TTC549 (cell line): ENCODE data around the gene EVI2B.
"Not testable (repeated sequence)": the region's sequence is repeated elsewhere in the genome, so short reads cannot be mapped to it uniquely, and the experiment has no call there.

Experiments used
- FAIRE-seq: peaks from 2 replicates; lab custom pipeline; 2012; peaks lifted over from hg19 to GRCh38; lab: Jason Lieb, UNC

EVI2B gene

DNA sequence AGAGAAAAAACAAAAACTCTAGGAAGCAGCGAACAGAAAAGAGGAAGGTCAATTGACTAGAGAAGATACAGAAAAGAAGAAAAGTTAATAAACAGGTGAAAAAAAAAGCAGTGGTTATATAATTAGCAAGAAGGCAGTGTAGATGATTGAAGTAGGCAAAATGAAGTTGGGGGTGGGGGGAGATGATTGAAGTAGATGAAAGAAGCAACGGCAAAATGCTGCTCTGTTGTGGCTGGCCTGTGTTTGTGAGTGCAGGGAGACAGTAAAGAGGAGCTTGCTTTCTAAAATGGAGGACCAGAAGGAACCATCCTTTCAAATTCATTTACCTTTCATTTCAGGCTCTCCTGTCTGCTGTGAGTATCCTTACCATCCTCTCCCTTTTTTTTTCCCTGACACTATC, 3.6 kb downstream of the EVI2B start:
- FAIRE-seq = no peak

DNA sequence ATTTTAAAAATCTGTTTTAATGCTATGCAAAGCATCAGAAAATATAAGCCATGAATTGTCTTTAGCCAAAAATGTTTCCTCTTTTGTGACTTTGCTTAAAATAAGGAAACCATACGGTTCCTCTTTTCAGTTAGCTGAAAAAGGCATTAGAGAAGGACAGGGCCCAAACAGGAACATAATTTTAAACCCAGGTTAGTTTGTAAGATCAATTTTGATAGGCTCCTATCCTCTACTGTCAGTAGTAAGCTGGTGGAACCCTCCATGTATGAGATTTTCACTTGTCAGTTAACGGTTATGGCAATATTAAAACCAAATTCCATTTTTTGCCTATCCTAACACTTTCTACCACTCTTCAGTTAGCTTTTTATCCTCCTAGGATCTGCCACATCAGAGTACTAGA, 4.3 kb downstream of the EVI2B start:
- no peak for FAIRE-seq

DNA sequence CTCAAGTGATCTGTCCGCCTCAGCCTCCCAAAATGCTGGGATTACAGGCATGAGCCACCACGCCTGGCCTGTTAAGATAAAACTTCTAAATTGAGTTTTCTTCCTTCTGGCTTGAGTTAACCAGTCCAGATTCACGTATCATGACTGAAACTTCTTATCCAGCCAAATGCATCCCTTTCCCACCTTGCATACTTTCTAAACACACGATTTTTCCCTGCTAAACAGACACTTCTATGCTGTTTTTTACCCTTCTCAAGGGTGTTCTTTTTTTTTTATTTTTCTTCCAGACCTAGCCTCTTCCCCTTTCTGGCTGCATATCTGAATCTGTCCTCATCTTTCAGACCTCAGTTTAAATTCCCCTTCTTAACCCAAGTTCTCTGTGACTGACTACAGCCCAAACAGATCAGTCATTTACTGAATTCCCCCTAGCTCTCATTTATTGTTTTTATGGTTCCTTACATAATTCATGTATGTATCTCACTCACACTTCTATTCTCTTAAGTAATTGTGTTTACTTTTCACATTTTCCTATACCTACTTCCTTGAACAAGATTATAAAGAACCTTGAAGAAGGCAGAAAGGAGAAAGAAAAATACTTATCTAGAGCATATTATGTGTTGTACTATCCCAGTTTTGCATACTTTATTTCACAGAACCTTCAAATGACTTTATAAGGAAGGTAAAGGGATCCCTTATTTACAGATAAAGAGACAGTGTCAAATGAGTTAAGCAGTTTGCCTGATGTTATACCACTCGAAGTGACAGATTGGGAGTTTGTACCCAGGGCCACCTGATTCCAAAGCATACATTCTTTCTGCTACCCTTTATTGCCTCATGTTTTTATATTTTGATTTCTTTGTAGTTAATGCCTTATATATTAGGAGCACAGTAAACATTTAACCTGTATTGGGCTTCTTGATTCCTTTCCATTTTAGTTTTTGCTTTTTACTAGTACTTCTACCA, 5.2 kb downstream of the EVI2B start:
- FAIRE-seq = no peak

DNA sequence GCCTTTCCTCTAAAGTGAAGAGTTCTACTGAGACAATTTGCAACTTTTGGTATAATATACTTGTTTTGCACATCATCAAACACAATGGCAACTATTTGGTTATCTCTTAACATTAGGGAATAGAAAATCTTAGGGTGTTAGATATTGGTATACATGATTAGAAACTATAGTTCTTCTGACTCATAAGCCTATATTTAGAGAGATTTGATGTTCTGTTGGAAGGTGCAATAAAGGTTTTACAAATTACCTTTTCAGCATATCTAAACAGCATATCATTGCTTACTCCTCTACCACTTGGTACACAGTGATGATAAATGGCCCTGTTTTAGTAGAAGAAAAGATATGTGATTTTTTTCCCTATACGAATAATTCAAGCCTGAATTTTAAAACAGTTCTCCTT, 6.2 kb downstream of the EVI2B start:
- FAIRE-seq = no peak

DNA sequence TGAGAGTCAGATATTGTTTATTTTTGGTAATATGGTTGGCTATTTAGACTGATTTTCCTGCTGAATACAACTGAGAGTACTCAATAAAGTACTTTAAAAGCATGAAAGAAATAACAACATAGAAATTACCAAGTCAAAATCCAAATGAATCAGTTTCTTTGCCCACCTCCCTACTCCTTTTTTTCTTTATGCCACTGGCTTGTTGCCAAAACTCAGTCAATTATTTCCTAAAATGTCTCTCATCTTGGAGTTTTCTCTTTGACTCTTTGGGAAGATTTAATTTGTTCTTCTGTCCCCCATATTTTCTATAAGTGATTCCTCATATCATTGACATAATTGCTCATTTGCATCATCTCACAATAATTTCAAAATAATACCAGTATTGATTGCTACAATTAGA, 14.2 kb downstream of the EVI2B start:
- no peak for FAIRE-seq

DNA sequence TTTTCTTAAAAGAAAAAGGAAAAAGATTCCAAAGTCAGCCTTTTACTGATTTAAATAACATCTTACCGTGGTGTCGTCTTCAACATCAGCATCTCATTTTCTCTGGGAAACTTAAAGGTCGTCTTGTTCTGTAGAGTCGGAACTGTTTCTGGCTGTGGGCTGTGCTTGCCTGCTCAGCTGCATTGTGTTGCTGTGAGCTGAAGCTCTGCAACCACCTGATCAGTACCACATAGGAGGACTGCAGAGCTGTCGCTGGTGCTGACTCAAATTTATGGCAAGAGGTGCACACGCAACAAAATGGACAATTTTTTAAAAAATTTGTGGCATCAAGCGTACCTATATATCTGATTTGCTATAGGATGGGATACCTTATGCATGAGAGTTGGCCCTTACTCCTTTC, 16.8 kb downstream of the EVI2B start, which contains the start of gene OMG:
Gene OMG, minus strand, starts transcription at position 150 of the 400 bp plus-strand sequence. CDS start 908 bp downstream, outside the sequence.
- no peak for FAIRE-seq

DNA sequence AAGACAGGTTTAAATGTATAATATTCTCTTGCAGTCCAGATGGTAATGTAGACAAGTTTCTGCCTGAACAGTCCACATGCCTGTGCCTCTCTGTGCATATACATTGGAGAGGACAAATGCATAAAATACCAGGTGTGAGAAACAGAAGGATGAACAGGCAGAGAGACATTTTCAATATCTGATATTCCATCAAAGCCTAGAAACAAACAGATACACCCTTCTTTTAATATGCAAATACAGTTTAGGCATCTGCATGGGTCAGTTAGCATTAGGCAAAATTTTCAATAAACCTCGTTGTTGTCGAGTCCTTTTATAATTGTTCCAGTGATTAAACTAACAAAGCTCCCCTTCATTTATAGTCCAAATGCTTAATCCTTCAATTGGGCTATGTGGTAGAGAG, 17.7 kb downstream of the EVI2B start:
- FAIRE-seq = no peak

DNA sequence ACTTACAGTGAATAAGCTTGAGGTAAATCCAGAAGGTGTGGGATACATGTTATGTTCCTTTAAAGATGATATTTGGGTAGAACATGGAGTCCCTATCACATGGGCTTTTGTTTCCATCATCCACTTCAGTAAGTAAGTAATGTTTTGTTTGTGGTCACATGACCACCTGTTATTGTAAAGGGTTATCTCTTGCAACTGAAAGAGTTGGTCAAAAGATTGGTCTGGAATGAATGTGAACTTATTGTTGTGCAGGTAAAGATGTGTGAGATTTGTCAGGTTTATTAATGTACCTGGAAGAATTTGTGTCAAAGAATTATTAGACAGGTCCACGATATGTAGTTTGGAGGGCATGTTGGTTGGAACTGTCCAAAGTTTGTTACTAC, 18.4 kb downstream of the EVI2B start:
- no peak for FAIRE-seq

DNA sequence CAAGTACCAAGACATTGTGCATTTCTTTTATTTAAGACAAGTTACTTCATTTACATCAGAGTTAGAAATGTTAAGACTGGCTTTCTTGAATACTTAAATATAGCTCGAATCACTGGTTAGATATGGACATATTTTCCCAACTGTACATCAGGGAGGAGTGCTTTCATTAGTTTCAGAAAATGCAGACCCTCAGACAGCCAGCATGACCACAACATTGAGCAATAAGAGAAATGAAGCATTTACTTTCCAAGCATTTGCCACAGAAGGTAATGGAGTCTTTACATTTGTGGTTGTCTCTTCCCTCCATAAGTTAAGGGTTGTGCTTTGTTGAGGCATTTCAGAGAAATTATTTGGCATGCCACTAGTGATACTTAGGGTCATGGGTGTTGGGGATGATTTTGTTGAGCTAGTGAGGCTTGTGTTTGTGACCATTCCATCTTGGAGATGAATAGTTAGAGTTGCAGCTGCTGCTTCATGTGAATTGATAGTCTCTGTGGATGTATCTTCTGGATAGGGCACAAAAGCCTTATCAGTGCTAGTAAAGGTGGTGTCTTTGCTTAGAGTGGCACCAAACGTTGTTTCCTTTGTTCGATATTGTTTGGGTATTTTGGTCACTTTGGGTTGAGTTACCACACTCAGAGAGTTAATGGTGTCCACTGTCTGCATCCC, 18.9 kb downstream of the EVI2B start:
- FAIRE-seq = no peak

DNA sequence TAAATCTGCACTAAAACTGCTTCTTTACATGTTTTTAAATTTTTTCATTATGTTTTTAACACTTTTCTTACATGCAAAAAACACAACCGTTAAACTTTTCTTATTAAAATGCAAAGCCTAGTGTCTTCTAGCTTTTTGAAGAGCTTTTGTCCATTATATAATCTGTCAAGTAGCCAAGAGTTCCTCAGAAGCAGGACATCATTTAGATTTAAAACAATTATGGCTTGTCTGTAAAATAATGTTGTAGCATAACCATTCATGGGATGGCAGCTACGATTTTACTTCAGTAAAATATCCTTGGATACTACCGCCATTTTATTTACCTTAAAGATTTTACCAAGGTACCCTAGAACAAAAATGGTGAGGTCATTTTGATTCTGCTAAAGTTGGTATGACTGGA, 19.6 kb downstream of the EVI2B start:
- no peak for FAIRE-seq

DNA sequence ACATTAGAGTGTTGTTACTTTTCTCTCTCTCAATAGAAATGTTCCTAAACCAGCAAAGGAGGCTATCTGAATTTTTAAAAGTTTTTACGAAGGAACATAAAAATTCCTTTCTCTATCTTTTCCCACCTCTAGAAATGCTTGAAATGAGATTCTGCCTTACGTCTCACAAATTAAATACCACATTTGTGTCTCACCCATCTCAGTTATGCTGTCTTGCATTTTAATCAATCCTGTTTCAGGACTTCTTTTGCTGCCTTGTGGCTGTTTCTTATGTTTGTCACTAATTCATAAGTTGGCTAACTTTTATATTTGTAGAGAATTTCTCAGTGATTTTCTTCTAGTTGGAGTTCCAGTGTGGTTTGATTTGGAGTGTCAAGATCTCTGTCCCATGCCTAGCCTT, 20.3 kb downstream of the EVI2B start:
- no peak for FAIRE-seq

DNA sequence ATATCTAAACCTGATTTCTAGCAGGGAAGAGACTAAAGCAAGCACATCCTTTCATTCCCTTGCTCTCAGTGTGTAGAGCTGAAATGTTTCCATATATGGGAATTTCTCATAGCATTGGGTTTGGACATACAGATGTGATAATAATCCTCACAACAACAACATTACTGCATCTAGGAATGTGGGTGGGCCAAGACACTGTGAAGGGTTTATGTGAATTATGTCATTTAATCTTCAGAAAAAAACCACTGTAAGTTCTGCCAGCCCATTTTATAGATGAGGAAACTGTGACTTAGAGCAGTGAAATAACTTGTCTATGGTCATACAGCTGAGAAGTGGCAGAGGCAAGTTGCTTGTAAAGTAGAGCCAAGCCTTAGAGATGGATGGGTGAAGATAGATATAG, 22.0 kb downstream of the EVI2B start:
- no peak for FAIRE-seq

DNA sequence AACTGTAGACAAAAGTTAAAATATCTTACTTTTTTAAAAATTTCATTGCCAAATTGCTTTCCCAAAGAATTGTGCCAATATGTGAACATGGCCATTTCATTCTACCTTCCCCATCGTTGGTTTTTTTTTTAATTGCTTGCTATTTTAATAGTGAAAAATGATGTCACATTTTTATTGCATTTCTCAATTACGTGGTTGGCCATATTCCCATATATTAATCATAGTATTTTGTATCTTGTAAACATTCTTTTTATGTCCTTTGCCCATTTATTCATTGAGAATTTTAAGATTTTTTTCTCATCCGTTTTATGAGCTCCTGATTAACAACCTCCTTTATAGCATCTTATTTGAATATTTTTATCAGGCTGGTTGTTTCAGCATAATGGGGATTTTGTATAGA, 24.1 kb downstream of the EVI2B start:
- no peak for FAIRE-seq

DNA sequence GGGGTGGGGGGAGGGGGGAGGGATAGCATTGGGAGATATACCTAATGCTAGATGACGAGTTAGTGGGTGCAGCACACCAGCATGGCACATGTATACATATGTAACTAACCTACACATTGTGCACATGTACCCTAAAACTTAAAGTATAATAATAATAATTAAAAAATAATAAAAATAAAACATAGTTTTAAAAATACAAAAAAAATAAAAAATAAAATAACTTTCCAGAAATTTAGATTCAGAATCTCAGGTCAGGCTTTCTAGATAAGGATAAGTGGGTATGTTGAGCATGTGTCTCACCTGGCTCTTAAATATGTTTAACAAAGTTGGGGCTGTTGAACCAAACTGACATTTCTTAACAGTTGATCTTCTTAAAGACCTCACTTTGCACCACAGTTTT, 25.9 kb downstream of the EVI2B start:
- FAIRE-seq = not testable (repeated sequence)

DNA sequence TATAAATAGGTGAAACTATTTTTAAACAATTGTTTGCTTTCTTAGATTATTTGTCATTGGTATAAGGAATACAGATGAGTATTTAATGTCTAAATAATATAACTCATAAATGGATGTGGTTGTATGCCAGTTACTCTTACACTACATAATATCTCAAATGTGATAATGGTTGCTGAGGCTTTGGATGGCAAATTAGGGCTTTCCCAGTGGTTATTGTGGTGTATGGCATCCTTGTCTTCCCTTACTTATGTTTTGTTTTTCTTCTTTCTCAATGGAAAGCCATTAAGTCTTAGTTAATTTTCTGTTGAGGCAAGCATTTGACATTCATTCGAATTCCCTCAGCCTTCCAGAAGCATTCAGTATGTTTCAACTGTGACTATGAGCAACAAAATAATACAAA, 27.3 kb downstream of the EVI2B start:
- FAIRE-seq = no peak

DNA sequence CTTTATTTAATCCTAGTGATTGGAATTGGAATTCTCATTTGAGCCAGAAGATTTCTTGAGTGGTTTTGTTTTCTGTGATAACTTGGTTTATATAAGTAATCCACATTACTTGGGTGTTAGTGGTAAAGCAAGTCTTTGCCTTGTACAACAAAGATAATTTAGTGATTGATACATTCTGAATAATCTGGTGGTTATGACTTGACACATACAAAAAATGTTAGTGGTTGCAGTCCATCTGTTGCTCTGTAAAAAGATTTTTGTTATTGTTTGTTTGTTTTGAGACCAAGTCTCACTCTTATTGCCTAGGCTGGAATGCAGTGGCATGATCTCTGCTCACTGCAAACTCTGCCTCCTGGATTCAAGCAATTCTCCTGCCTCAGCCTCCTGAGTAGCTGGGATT, 30.0 kb downstream of the EVI2B start:
- no peak for FAIRE-seq

DNA sequence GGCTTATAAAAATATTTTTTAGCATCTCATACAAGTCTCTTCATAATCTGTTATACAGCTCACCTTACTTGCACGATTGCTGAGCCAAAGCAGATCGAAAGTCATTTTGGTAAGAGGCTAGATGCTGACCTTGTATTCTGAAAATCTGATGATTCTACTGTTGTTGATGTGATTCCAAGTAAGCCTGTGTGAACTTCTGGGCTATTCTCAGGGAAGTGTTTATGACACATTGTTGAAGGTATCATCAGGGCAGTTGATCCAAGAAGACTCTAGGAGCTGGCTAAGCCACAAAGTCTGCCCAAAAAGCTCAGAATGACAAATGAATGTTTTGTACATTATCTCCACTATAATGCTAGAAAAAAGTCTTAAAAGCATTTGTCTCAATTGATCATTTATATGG, 32.8 kb downstream of the EVI2B start:
- FAIRE-seq = no peak

DNA sequence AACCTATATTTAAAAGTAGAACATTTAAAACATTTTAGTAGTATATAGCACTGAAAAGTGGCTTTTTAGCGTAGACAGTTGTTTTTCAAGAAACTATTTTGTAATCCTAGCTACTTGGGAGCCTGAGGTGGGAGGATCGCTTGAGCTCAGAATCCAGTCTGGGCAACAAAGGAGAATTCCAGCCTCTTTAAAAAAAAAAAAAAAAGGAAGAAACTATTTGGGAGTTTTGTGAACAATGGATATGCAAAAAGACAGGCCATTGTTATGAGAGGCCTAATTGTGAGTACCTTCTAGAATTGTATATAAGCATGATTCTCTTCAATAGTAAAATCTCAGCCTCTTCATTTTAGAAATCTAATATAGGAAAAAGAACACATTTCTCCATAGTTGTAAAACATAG, 34.5 kb downstream of the EVI2B start:
- no peak for FAIRE-seq

DNA sequence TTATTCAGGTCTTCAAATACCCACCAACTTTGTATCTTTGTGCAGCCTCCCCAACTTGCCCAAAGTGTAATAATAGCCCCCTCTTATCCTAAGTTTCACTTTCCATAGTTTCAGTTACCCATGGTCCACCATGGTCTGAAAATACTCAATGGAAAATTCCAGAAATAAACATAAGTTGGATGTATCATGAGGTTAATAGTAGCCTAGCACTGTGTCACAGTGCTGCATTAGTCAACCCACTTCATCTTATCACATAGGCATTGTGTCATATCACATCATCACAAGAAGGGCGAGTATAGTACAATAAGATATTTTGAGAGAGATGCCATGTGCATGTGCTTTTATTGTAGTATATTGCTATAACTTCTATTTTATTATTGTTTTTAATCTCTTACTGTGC, 38.7 kb downstream of the EVI2B start:
- no peak for FAIRE-seq

DNA sequence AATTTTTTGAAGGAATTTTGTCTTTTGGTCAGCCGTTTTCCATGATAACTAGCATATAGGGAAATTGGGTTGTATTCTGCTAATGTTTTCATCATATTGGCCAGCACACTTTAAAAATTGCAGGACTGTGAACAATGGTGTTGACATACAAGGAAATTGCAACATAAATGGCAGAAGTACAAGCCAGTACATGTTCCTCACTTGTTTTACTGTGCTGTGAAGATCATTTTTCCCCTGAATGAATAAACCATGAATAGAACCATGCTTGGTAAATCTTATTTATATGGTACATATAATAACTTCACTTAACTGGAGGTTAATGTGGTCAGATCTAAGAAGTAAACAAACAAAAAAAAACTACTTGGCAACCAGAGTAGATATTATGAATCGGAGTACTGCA, 39.6 kb downstream of the EVI2B start:
- FAIRE-seq = no peak

DNA sequence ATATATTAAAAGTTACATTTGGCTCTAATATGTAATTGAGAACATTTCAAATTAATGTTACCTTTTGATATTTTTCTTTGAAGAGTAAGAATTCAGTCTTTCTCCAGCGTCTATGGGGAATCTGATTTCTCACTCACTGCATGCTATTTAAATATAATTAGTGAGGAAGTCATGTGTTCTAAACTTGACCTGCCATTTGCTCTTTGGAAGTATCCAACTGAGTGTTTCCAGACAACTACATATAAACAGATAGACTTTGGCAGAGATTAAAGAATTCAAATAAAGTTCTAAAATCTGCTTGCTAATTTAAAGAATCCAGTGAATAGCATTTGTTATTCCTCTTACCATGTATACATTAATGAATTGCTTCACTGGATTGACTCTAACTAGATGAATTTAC, 40.3 kb downstream of the EVI2B start:
- no peak for FAIRE-seq

DNA sequence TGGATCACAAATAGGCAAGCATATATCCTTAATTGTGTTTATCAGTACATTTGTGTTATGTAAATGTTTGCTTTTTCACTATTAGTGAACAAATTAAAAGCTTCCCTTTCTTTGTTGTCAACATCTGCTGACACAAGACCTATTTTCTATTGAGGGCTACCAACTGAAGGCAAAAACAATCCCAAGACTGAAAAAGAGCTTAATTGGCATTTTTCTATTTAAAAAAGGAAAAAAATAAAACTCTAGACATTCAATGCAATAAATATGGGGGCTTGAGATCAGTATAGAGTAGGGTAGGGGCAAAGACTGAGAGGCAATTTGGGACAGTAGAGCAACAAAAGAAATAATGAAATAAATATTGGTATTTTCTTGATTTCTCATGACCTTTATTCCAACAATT, 41.1 kb downstream of the EVI2B start:
- no peak for FAIRE-seq

DNA sequence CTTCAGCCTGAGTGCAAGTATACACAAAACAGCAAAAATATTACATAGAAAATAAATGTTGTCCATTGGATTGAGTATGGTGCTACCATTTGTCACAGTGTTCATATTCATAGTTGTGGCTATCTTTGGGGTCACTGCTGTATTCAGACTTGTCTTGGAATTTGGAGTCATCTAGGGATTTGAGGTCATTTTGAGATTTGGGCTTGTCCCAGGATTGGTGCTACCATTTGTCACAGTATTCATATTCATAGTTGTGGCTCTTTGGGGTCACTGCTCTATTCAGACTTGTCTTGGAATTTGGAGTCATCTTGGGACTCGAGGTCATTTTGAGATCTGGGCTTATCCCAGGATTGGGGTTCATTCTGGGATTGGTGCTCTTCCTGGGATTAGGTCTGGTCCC, 41.6 kb downstream of the EVI2B start:
- FAIRE-seq = no peak

DNA sequence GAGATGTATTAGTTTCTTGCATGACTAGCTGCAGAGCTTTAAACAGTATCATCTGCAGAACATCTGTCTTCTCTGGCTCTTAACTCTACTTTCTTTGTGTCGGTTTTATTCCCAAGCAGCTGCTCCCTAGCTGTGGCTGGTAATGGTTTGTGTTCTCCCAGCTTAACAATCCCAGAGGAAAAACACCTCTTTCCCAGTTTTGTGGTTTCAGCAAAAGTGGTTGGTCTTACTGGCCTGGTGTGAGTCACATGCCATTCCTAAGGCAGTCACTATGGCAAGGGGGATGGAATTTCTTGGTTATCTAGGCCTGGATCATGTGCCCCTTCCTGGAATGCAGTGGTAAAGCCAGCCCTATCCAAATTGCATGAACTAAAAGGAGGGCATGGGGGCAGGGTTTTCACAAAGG, 44.3 kb downstream of the EVI2B start:
- FAIRE-seq = no peak
